Measurements from ENCODE around the gene RASGRF1.

DNA sequence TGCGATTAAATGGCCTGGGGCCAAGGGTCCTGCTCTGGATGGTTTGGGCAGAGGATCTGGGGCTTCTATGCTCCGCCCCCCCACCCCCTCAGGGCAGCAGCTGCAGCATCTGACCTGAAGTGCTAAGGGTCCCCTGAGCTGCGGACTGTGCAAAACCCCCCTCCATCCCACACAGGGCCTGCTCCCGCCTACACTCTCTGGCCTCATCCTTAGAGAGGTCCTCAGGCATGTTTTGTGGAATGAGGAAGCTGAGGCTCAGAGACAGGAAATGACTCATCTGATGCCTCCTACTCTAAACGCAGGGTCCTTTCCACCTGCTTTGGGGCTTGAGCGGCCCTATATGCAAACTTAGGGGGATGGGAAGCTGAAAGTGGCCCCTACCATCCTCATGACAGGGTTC lies 86.2 kb downstream of the RASGRF1 start:
- no peak for TF ChIP-seq CTCF (IDR thresholded peaks at IDR 0.05; ENCODE audit: low read depth, low read length)
- no peak for TF ChIP-seq EZH2phosphoT487 (IDR thresholded peaks at IDR 0.05; ENCODE audit: low read depth)

Measured in OCI-LY3 (cell line).